ENCODE measurements around the gene DSTN.

Gene DSTN

DNA sequence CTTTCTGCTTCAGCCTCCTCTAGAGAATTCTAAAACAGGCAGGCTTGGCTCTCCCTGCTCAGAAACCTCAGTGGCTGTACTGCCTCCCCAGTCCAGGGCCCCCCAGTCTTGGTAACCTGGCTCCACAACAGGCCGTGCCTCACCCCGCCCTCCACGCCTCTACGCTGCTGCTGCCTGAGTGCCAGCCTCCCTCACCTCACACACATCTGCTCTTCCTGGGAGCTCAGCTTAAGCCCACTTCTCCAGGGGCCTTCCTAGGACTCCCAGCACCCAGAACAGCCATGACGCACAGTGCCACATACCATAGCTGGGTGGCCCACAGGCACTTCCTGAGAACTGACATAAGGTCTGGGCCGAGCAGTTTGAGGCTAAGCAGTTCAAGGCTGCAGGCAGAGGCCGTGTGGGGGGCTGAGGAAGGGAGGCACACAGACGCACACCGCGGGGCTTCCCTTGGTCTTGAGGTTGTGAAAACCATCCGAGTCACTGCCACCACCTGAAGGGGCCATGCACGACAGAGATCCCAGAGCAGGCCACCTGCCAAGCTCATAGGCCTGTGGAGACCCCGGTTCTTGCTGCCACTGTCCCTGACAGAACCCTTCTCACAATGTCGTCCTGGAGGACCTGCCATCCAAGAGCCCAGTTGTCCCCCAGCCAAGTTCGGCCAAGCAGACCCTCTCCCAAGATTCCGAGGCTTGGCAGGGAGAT lies 42.6 kb downstream of the DSTN start:
- DNase-seq (ENCODE audit: low read depth): no peak

DNA sequence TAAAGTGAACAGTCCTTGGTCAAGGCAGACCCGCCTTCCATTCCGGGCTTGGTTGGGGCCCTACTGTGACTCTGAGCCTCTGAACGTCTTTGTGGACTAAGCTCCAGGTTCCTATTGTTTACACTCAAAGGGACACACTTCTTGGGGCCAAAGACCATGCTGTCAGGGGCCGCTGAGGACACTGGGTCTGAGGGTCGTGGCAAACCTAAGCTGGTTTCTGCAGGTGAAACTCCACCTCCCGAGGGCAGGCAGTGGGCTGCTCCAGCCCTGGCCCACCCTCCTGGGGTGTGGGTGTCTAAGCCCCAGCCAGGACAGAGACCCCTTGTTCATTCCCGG lies 43.1 kb downstream of the DSTN start:
- no peak for DNase-seq (ENCODE audit: low read depth)

DNA sequence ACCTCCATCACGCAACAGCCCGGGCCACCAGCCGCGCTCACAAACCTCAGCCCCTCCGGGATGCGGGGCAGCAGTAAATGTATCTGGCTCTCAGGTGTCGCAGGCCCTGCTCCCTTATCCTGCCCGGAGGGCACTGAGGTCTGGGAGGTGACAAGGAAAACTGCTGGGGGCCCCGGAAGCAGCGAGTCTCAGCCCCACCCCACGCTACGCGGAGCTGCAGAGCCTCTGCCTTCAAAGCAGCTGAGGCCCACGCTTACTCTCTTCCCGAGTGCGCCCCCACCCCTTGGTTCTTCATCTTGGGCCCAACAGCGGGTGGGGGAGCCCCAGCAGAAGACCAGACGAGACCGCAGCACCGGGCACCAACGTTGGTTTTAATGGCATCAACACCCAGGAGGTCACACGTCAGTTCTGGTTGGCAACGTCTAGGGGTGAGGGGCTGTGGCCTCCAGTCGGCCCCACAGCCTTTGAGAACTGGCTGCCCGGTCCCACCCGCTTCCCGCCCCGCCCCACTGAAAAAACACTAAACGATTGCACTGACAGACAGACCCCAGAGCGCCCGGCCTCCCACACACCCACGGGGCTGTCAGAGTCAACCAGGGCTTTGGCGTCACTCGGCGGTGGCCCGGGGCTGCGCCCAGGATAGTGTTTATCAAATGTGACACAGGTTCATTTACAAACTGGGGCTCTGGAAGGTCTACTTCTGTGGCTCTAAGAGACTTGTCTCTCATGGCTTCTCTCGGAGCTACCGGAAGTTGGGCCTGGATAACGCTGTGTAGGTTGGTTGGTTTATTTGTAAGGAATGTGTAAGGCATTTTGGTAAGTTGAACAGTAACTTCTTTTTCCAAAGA lies 43.7 kb downstream of the DSTN start:
- no peak for DNase-seq (ENCODE audit: low read depth)

DNA sequence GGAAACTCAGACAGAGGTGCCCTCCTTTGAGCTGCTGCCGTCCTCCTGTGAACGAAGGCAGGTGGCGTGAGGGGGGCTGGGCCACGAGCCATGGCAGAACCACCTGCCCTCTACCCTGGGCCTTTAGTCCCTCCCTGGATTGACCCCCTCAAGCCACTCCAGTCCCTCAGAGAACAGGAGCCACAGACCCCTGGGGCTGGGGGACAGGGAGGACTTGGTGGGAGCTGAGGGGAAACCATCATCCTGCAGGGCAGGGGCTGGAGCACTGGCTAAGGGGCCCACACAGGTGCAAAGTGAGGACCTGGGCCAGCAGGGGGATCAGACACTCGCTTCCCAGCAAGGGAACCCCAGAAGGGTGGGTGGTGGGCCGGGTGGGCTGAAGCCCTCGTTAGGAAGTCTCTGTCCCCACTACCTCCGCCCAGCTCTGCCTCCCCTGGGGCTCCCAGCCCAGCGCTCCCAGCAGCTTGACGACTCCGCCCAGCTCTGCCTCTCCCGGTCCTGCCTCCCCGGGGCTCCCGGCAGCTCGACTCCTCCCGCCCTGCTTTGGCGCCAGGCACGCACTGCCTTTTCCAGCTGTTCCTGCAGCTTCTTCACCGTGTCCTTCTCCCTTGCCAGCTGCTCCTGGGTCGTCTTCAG lies 44.4 kb downstream of the DSTN start:
- DNase-seq (ENCODE audit: low read depth): no peak

DNA sequence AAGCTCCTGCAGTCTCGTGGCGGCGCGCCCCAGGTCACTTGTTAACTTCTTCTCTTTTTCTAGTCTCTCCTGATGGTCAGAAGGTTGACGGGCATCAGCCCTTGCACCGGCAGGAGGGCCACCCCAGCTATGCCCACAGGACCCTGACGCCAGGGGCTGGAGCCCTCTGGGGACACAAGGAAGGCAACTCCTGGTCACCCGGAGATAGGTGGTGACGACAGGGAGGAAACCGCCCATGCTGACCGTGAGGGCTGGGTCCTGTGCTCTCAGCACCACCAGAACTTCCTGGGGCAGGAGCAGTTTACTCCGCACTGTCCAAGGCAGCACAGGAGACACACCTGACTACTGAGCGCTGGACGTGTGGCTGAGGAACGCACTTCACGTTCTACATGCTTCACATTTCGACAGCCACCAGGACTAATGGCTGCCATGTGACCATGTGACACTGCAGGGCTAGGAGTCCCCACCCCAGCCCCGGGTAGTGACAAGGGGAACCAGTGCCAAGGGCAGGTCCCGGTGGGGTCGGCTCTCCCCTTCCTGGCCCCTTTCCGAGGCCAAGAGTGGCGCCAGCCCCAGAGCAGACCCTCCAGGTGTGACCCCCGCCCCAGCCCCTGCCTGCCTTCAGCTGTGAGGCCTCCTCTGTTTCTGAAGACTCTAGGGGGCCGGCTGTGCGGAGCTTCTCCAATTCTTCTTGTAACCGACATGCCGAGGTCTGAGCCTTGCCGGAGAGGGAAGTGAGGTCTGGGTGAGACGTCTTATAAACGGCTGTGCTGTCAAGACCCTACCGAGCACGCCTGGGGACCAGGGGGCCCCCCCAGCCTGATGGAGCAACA lies 45.2 kb downstream of the DSTN start:
- no peak for DNase-seq (ENCODE audit: low read depth)

DNA sequence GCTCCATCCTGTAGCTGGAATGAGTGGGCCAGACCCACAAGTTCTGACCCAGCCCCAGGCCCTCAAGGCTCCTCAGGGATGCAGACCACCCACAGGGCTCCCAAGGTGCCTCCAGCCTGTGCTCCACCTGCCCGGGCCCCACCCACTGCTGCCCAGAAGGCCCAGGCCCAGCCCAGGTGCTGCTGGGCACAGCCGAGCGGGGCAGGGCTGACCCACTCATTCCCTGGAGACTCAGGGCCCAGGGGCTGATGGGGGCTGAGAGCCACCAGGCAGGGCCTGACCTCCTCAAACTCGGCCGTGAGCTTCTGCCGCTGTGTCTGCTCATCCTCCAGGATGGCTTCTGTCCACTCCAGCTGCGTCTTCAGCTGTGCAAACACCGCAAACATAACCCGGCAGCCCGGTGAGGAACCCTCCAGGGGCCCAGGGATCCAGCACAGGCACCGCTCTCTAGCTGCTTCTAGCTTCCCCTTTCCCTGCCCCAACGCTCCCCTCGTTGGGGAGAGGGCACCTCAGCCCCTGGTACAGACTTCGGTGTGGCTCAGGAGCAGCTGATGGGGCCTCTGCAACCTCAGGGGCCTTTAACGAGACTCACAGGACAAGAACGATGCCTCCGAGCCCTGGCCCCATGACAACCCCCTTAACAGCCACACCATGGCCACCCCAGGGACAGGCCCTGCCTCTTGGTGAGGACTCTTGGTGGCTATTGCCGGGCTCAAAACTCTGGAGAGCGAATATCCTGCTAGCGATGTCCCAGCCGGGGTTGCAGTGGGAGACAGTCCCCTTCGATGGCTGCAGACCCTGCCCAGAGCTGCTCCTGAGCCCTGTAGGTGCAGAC lies 46.0 kb downstream of the DSTN start:
- no peak for DNase-seq (ENCODE audit: low read depth)

DNA sequence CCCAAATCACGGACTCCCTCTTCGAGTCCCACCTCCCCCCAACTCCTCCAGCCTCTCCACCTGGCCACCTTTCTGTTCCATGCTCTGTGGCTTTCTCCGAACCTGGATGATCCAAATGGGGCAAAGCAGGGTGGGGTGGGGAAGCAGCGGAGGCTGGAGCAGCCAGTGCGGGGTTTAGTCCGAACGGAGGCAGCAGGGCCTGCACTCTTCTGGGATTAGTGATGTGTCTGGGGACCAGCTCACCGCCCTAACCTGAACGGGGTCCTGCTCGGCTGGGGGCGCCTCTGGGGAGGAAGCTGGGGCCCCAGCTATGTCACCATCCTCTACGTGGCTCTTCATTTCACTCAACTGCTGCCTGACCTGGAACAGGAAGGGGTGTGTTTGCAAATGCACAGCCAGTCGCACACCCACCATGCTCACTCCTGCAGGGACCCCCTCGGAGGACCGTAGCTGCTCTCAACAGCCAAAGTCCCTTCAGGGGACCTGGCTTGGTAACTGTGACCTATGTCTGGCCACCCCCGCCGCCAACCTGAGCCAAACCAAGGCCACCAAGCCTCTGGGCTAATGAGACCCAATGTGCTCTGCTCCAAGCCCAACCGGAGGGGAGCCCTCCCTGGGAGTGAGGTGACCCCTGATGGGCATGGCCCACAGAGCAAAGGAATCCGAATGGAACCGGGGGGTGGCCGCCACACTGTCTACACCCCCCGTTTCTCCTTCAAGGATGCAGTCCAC lies 46.8 kb downstream of the DSTN start:
- no peak for DNase-seq (ENCODE audit: low read depth)

DNA sequence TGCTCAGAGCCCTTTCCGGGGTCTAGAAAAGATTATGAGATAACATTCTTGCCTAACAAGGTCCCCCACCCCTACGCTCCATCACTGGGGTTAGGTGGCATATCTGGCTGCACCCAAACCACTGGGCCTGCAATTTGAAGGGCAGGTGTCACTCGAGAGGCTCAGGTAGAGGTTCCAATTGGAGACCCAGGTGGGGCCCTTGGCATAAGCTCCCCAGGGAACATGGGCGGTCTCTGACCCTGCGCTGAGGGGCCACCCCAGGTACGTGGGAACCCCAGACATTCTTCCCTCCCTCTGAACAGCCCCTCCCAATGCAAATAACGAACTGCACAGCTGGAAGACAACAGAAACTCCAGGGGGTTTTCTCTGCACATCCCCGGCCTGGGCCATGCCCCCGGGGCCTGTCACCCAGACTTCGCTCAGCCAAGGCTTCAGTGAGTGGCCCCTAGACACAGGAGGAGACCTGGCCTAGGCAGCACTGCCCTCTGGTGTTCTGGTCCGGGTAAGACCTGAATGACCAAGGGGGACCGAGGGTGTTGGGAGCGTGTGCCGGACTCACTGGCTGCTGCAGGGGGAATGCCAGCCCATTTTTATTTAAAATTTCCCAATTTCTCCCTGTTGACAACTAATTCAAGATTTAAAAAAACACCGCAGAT lies 47.5 kb downstream of the DSTN start:
- no peak for DNase-seq (ENCODE audit: low read depth)

DNA sequence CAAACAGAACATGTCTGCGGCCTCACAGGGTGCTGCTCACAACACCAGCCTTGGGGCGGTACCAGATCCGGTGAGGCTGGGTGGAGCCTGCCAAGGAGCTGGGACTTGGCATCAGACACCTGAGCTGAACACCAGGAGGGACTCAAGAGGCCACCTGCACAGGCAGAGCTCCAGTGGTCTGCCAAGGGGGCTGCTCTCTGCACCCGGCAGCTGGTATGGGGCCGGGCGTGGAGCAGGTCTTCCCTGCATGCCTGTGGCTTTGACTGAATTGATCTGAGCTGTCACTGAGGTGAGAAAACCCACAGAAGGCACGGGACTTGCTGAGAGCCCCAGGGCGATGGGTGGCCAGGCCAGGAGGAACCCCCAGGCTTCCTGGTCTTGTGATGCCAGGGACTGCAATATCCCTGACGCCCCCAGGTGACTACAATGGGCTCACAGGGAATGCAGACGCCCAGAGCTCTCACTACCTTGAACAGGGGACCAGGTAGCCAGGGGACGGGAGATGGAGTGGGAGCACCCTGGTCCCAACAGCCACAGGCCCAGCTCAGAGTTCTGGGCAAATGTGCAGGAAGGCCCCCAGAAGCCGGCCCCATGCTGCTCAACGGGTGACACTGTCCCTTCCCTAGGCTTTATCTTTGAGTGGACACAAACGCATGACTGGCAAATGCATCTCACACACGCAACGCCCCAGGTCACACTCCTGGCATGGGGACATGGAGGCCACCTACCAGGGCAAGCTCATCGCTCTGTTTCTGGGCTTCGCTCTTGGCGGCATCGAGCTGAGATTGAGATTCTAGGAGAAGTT lies 48.2 kb downstream of the DSTN start:
- DNase-seq (ENCODE audit: low read depth): no peak

DNA sequence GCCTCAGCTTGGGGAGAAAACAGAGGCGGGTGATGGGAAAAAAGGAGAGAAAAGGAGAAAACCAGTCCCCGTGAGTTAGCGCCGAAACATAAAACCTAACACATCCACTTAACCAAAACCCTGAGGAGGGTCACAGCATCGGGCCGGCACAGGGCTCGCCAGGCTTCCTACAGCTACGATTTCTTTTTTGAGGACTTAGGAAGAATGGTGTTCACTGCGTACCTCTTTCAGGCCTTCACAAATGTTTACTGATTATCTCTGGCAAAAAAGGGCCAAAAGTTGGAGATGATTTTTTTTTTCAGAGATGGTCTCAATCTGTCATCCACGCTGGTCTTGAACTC lies 48.8 kb downstream of the DSTN start:
- no peak for DNase-seq (ENCODE audit: low read depth)

DNA sequence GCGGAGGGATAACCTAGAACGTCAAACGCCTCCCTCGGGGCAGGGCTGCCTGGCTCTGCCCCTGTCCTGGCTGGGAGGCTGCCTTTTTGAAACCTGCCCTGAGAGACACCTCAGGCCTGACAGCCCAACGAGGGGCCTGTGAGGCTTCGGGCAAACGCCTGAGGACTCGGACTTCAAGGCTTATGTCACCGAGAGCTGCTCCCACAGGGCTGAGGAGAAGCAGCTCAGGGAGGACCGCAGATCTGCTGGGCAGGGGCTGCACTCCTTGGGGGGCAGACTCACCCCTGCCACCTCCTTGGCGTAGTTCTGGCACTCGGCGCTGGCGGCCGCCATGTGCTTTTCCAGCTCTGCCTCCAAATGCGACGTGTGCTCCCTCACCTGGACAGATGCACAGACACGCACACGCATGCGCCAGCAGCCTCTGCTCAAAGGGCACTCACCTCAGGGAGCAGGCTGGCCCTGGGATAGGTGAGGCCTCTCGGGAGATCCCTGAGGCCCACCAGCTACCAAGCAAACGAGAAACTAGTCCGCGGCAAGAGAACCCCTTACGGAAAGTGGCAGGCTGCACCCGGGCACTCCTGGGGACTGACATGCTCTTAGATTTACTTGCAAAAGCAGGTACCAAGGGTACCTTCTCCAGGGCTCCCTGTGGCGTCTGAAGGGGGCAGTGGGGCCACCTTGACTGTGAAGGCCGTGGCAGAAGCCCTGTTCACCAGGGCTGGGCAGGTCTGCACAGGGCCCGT lies 49.6 kb downstream of the DSTN start:
- no peak for DNase-seq (ENCODE audit: low read depth)

DNA sequence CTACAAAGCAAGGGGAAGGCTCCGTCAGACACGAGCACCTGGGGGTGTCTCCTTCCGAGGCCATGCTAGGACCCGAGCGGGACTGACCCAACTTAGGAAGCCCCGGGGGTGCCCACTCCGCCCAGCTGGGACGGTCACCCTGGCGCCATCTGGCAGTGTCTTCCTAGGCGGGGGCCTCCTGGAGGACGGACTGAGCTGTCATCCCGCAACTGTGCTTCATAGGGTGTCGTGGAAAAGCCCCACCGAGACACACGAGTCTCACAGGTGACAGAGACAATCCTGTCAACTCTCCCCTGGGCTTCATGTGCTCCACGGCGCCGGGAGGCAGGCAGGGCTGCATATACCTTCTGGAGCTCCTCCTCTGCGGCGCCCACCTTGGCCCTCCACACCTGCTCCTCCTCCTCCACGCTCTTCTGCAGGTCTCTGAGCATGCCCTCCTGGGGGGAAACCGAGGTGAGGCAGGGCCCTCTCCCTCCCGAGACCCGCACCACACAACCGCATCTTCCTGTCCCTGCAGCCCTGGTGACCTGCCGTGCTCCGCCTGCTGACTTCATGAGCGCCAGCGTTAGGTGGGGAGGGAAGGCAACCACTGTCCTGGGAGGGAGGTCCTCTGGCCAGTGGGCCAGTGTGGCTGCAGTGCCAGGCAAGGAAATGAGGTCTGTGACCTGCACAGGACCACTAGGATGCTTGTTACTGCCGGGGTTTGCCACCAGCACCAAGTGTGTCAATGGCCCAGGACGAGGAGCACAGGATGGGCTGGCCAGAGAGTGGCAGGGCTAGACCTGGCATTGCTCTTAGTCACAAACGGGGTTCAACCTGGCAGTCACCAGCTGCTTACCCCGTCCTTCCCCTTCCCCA lies 50.7 kb downstream of the DSTN start:
- no peak for DNase-seq (ENCODE audit: low read depth)

DNA sequence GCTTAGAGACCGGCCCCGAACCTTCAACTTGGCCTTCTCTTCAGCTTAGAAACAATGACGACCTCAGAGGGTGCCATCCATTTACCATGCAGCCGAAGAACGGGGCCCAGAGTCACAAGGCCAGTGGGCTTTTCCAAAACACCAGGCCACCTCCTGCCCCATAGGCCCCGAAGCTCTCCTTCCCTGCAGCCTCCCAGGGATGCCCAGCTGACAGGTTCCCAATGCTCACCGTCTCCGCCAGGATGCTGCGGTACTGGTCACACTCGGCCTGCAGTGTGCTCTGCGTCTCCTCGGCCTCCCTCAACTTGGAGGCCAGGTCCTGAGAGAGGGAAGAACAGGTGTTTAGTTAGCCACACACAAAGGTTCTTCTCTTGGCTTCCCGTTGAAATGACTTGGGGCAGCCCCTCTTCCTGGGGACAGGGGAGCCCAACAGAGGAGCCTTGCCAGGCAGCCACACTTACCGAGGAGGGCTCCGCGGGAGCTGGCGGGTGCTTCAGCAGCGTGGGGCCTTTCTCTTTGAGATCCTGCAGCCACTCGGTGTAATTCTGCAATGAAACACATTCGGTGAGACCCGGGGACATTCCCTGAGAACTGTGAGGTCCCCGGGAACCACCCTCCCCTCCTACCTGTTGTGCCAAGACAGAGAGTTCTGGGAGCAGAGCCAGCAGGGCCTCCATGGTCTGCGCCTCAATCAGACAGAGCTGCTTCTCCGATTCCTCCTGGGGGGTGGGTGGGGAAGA lies 51.5 kb downstream of the DSTN start:
- no peak for DNase-seq (ENCODE audit: low read depth)

DNA sequence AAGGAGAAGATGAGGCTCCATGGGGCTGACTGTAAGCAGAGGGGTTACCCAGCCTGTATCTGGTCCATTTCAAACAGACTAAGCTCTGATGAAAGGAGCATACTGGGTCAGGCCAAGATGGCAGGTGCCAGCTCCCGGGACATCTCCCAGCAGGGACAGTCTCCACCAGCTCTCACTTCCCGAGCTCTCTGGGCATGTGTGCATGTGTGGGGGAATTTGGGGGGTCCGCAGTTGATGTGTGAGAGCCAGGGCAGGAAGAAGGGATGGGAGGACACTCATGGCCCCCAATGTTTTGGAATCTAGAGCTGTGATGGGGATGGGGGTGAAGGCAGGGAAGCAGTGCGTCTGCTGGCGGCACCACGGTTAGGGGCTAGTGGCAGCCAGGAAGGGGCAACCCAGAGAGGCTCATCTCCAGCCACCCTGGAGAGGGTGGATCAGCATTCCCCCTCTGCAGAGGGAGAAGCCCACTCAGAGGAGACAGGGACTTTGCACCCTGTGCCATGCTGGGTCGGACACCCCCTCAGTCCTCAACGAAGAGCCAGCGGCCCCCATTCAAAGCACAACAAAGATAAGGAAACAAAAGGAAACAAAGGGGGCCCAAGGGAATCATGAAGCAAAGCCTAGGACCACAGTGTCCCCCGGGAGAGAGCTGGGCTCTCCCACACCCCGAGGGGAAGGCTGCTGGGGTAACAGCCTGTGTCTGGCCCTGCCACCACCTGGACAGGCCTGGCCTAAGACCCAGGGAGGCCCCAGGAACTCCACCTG lies 52.4 kb downstream of the DSTN start:
- no peak for DNase-seq (ENCODE audit: low read depth)

DNA sequence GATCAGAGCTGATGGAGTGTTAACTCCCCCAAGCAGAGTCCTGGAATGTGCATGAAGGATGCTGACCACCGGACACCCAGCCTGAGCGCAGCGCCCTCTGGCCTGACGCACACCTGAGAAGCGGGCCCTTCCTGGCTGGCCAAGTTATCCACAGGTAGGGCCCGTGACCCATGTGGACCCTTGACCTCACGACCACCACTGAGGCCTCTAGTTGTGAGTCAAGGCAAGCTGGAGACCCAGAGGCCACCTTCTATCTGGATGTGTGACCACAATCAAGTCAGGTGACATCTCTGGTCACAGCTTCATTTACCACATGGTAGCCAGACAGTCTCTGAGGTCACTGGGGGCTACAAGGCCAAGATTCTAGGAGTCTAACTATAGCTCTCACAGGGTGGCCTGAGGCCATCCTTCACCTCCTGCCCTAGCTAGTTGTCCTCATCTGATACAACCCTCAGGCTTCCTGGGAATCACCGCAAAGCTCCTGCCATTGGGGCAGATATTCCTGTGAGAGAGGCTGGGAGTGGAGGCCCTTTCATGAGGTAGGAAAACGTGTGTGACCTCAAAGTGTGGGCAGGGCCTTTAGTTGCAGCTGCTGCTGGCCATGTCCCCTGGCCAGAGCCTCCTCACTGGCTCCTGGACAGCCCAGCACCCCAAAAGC lies 53.1 kb downstream of the DSTN start:
- DNase-seq (ENCODE audit: low read depth): no peak

DNA sequence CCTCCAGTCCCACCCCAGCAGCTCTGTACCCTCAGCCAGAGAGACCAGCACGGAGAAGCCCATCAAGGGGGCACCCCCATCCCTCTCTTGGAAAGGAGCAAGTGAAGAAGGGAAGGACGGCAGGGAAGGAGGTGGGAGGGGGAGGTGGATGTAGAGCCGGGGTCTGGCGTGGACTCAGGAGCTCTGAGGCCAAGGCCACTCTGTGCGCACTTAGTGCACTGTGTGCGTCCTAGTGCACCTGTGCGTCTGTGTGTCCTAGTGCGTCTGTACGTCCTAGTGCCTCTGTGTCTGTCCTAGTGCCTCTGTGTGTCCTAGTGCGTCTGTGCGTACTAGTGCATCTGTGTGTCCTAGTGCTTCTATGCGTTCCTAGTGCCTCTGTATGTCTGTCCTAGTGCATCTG lies 54.2 kb downstream of the DSTN start:
- no peak for DNase-seq (ENCODE audit: low read depth)

All from HS-5 (cell line).